GM23338 (cell line): Measurements from ENCODE around the gene NIPBL. TPM values are rescaled to one million over a fixed set of nuclear protein-coding genes. Genes with fewer than 3 reads are reported as not detected.

Source experiments
- ATAC-seq: fragments of 200-7000 bp; cut with Tn5 transposase; 3 replicates; pipeline ENCODE4 v1.9.1; 2020
- DNase-seq: peaks from one replicate; pipeline ENCODE4 v3.0.0-alpha.2; 2015; ENCODE audit warnings: low spot score
- H2AFZ ChIP-seq: fragments of 200-600 bp; sonication (generic); 2 replicates; pipeline ENCODE4 v1.8.0; 2016; ENCODE audit warnings: antibody characterized with exemption, mild to moderate bottlenecking, moderate library complexity
- H3F3A ChIP-seq: fragments of 200-600 bp; sonication (generic); replicated peaks from 2 replicates; pipeline ENCODE4 v1.8.0; 2017; ENCODE audit warnings: antibody characterized with exemption, mixed run types, low read depth
- H3K27ac ChIP-seq: fragments of 200-600 bp; sonication (generic); 2 replicates; pipeline ENCODE4 v1.6.1; 2016; ENCODE audit warnings: low read depth
- H3K27me3 ChIP-seq: fragments of 200-600 bp; sonication (generic); 2 replicates; pipeline ENCODE4 v1.8.0; 2016; ENCODE audit warnings: mild to moderate bottlenecking, mixed run types, moderate library complexity; ENCODE audit not compliant: insufficient read depth
- H3K36me3 ChIP-seq: fragments of 200-600 bp; sonication (generic); 2 replicates; pipeline ENCODE4 v1.8.0; 2016; ENCODE audit warnings: mild to moderate bottlenecking; ENCODE audit not compliant: insufficient read depth
- H3K4me1 ChIP-seq: fragments of 200-600 bp; sonication (generic); 2 replicates; pipeline ENCODE4 v1.8.0; 2016; ENCODE audit warnings: mild to moderate bottlenecking, moderate library complexity; ENCODE audit not compliant: insufficient read depth
- H3K4me2 ChIP-seq: fragments of 200-600 bp; sonication (generic); 2 replicates; pipeline ENCODE4 v1.7.1; 2017; ENCODE audit warnings: mixed run types
- H3K4me3 ChIP-seq: fragments of 200-600 bp; sonication (generic); 2 replicates; pipeline ENCODE4 v1.6.1; 2016; ENCODE audit warnings: mixed run types
- H3K79me2 ChIP-seq: fragments of 200-600 bp; sonication (generic); replicated peaks from 2 replicates; pipeline ENCODE4 v1.8.0; 2017; ENCODE audit warnings: mild to moderate bottlenecking; ENCODE audit not compliant: insufficient read depth
- H3K9me2 ChIP-seq: fragments of 200-600 bp; sonication (generic); 2 replicates; pipeline ENCODE4 v1.8.0; 2017; ENCODE audit not compliant: insufficient read depth
- H4K20me1 ChIP-seq: fragments of 200-600 bp; sonication (generic); replicated peaks from 2 replicates; pipeline ENCODE4 v1.8.0; 2017; ENCODE audit warnings: mild to moderate bottlenecking; ENCODE audit not compliant: insufficient read depth
- H3K27ac Mint-ChIP-seq: 2 replicates; pipeline ENCODE4 v1.8.0; 2020; ENCODE audit warnings: inconsistent platforms, mild to moderate bottlenecking, moderate library complexity, mixed read lengths
- H3K27me3 Mint-ChIP-seq: 3 replicates; pipeline ENCODE4 v1.8.0; 2022; ENCODE audit warnings: low read depth, mild to moderate bottlenecking, moderate library complexity, mixed read lengths, inconsistent platforms; ENCODE audit not compliant: insufficient read depth, poor library complexity
- H3K36me3 Mint-ChIP-seq: 3 replicates; pipeline ENCODE4 v1.8.0; 2021; ENCODE audit warnings: low read depth, mild to moderate bottlenecking, inconsistent platforms, moderate library complexity, mixed read lengths
- H3K4me1 Mint-ChIP-seq: 3 replicates; pipeline ENCODE4 v1.8.0; 2020; ENCODE audit warnings: mild to moderate bottlenecking, inconsistent platforms, mixed read lengths
- H3K4me3 Mint-ChIP-seq: 3 replicates; pipeline ENCODE4 v1.8.0; 2021; ENCODE audit warnings: moderate library complexity, mild to moderate bottlenecking, inconsistent platforms, mixed read lengths
- H3K9me3 Mint-ChIP-seq: 3 replicates; pipeline ENCODE4 v1.8.0; 2020; ENCODE audit warnings: moderate library complexity, mild to moderate bottlenecking, inconsistent platforms, mixed read lengths
- CREB1 ChIP-seq: fragments of 250-450 bp; sonication (Bioruptor Pico); IDR thresholded peaks from 2 replicates; pipeline ENCODE4 v1.5.0; 2020; ENCODE audit warnings: low read depth, mild to moderate bottlenecking, moderate library complexity
- CTCF ChIP-seq, 2 experiments: fragments of 200-600 bp in 1 of 2; sonication (generic) in 1 of 2; conservative IDR thresholded peaks; 2 replicates each; pipeline versions ENCODE4 v1.5.1 to v1.6.1; 2016 to 2017; ENCODE audit warnings: antibody characterized with exemption in 2 of 2, low read depth in 2 of 2, mild to moderate bottlenecking in 2 of 2, moderate library complexity in 1 of 2
- ETS1 ChIP-seq: IDR thresholded peaks from 2 replicates; pipeline ENCODE4 v1.6.1; 2016; ENCODE audit warnings: antibody characterized with exemption
- EZH2 ChIP-seq: fragments of 200-600 bp; sonication (generic); IDR thresholded peaks from one replicate; pipeline ENCODE4 v1.8.0; 2017; ENCODE audit warnings: antibody characterized with exemption, mild to moderate bottlenecking, low read depth; ENCODE audit not compliant: unreplicated experiment
- EZH2phosphoT487 ChIP-seq: fragments of 200-600 bp; sonication (generic); IDR thresholded peaks from one replicate; pipeline ENCODE4 v1.8.1; 2018; ENCODE audit warnings: antibody characterized with exemption; ENCODE audit not compliant: unreplicated experiment
- JUNB ChIP-seq: IDR thresholded peaks from one replicate; pipeline ENCODE4 v1.6.1; 2016; ENCODE audit warnings: antibody characterized with exemption; ENCODE audit not compliant: unreplicated experiment
- NANOG ChIP-seq: IDR thresholded peaks from 2 replicates; pipeline ENCODE4 v1.6.1; 2016; ENCODE audit warnings: antibody characterized with exemption, borderline replicate concordance
- POLR2AphosphoS5 ChIP-seq: IDR thresholded peaks from 2 replicates; pipeline ENCODE4 v1.6.1; 2016; ENCODE audit warnings: antibody characterized with exemption, low read depth
- STAT1 ChIP-seq: IDR thresholded peaks from one replicate; pipeline ENCODE4 v1.6.1; 2016; ENCODE audit warnings: antibody characterized with exemption; ENCODE audit not compliant: unreplicated experiment
- ZNF114 ChIP-seq: fragments of 250-450 bp; sonication (Bioruptor Pico); IDR thresholded peaks from 2 replicates; pipeline ENCODE4 v1.5.0; 2020; ENCODE audit warnings: mild to moderate bottlenecking, moderate library complexity
- ZNF331 ChIP-seq: fragments of 250-450 bp; sonication (Bioruptor Pico); IDR thresholded peaks from 2 replicates; pipeline ENCODE4 v1.5.0; 2020; ENCODE audit warnings: low read depth, mild to moderate bottlenecking, moderate library complexity
- polyA plus RNA-seq: library from polyadenylated mRNA; unstranded; fragments of >200 nt; fragmentation: Nextera tagmentation; extraction: Ambion mirVana; gene quantifications from 2 replicates; pipeline ENCODE4 v1.2.1, GENCODE V29; 2016
- total RNA-seq: library from RNA; depleted of rRNA; stranded (reverse); fragments of >200 nt; shearing (Covaris generic); gene quantifications from 2 replicates; pipeline ENCODE4 v1.2.3, GENCODE V29; 2014
- TF ChIP-seq, protein P1 (sequence below): fragments of 250-450 bp; sonication (Bioruptor Pico); IDR thresholded peaks from 2 replicates; pipeline ENCODE4 v1.5.0; 2020; ENCODE audit warnings: mild to moderate bottlenecking, moderate library complexity
- TF ChIP-seq, protein P2 (sequence below): IDR thresholded peaks from one replicate; pipeline ENCODE4 v1.6.1; 2018; ENCODE audit warnings: antibody characterized with exemption; ENCODE audit not compliant: unreplicated experiment

The NIPBL gene
- total and polyA plus RNA-seq, 2 experiments from 2014 or later, result 44.2 to 51.4 TPM

GRCh38 chr5:36900283-36900682 lies 23.7 kb downstream of the NIPBL start:
- Mint-ChIP-seq H3K9me3 (peaks cover 14% of the 10 kb centered on the region), H3K36me3 (peaks cover 19% of the 10 kb centered on the region; the same call in 2 of the 3 replicates), H3K27ac (no peak overlapping the region), H3K4me1 (peaks cover 17% of the 10 kb centered on the region), H3K27me3 (no peaks in the 10 kb centered on the region), H3K4me3 (no peak overlapping the region)
- H3K4me1 ChIP-seq, result peaks cover 14% of the 10 kb centered on the region; the same call in 1 of the 2 replicates
- ATAC-seq, result no peak
- H4K20me1 ChIP-seq, result peaks cover 47% of the 10 kb centered on the region
- peaks cover 100% of the 10 kb centered on the region for H3K79me2 ChIP-seq
- no peak for TF ChIP-seq STAT1
- no peak for TF ChIP-seq ZNF331 (CRISPR knock-in tag)
- TF ChIP-seq, protein P1, sequence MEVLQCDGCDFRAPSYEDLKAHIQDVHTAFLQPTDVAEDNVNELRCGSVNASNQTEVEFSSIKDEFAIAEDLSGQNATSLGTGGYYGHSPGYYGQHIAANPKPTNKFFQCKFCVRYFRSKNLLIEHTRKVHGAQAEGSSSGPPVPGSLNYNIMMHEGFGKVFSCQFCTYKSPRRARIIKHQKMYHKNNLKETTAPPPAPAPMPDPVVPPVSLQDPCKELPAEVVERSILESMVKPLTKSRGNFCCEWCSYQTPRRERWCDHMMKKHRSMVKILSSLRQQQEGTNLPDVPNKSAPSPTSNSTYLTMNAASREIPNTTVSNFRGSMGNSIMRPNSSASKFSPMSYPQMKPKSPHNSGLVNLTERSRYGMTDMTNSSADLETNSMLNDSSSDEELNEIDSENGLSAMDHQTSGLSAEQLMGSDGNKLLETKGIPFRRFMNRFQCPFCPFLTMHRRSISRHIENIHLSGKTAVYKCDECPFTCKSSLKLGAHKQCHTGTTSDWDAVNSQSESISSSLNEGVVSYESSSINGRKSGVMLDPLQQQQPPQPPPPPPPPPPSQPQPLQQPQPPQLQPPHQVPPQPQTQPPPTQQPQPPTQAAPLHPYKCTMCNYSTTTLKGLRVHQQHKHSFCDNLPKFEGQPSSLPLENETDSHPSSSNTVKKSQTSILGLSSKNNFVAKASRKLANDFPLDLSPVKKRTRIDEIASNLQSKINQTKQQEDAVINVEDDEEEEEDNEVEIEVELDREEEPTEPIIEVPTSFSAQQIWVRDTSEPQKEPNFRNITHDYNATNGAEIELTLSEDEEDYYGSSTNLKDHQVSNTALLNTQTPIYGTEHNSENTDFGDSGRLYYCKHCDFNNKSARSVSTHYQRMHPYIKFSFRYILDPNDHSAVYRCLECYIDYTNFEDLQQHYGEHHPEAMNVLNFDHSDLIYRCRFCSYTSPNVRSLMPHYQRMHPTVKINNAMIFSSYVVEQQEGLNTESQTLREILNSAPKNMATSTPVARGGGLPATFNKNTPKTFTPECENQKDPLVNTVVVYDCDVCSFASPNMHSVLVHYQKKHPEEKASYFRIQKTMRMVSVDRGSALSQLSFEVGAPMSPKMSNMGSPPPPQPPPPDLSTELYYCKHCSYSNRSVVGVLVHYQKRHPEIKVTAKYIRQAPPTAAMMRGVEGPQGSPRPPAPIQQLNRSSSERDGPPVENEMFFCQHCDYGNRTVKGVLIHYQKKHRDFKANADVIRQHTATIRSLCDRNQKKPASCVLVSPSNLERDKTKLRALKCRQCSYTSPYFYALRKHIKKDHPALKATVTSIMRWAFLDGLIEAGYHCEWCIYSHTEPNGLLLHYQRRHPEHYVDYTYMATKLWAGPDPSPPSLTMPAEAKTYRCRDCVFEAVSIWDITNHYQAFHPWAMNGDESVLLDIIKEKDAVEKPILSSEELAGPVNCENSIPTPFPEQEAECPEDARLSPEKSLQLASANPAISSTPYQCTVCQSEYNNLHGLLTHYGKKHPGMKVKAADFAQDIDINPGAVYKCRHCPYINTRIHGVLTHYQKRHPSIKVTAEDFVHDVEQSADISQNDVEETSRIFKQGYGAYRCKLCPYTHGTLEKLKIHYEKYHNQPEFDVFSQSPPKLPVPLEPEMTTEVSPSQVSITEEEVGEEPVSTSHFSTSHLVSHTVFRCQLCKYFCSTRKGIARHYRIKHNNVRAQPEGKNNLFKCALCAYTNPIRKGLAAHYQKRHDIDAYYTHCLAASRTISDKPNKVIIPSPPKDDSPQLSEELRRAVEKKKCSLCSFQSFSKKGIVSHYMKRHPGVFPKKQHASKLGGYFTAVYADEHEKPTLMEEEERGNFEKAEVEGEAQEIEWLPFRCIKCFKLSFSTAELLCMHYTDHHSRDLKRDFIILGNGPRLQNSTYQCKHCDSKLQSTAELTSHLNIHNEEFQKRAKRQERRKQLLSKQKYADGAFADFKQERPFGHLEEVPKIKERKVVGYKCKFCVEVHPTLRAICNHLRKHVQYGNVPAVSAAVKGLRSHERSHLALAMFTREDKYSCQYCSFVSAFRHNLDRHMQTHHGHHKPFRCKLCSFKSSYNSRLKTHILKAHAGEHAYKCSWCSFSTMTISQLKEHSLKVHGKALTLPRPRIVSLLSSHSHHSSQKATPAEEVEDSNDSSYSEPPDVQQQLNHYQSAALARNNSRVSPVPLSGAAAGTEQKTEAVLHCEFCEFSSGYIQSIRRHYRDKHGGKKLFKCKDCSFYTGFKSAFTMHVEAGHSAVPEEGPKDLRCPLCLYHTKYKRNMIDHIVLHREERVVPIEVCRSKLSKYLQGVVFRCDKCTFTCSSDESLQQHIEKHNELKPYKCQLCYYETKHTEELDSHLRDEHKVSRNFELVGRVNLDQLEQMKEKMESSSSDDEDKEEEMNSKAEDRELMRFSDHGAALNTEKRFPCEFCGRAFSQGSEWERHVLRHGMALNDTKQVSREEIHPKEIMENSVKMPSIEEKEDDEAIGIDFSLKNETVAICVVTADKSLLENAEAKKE (CRISPR knock-in tag), result no peak
- no peak for TF ChIP-seq POLR2AphosphoS5
- TF ChIP-seq, protein P2, sequence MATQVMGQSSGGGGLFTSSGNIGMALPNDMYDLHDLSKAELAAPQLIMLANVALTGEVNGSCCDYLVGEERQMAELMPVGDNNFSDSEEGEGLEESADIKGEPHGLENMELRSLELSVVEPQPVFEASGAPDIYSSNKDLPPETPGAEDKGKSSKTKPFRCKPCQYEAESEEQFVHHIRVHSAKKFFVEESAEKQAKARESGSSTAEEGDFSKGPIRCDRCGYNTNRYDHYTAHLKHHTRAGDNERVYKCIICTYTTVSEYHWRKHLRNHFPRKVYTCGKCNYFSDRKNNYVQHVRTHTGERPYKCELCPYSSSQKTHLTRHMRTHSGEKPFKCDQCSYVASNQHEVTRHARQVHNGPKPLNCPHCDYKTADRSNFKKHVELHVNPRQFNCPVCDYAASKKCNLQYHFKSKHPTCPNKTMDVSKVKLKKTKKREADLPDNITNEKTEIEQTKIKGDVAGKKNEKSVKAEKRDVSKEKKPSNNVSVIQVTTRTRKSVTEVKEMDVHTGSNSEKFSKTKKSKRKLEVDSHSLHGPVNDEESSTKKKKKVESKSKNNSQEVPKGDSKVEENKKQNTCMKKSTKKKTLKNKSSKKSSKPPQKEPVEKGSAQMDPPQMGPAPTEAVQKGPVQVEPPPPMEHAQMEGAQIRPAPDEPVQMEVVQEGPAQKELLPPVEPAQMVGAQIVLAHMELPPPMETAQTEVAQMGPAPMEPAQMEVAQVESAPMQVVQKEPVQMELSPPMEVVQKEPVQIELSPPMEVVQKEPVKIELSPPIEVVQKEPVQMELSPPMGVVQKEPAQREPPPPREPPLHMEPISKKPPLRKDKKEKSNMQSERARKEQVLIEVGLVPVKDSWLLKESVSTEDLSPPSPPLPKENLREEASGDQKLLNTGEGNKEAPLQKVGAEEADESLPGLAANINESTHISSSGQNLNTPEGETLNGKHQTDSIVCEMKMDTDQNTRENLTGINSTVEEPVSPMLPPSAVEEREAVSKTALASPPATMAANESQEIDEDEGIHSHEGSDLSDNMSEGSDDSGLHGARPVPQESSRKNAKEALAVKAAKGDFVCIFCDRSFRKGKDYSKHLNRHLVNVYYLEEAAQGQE, result no peak
- TF ChIP-seq CTCF (conservative IDR thresholded peaks at IDR 0.05; ENCODE audit: low read depth in 2 of 2), result no peak
- TF ChIP-seq CREB1 (CRISPR knock-in tag), result no peak
- no peak for TF ChIP-seq ETS1
- TF ChIP-seq JUNB, result no peak
- TF ChIP-seq NANOG, result no peak
- no peak for TF ChIP-seq EZH2
- no peak for TF ChIP-seq ZNF114
- TF ChIP-seq EZH2phosphoT487, result no peak
- 0 out of 2 replicates have a peak, but pooled peaks cover 4% of the 10 kb centered on the region for H3K9me2 ChIP-seq
- H2AFZ ChIP-seq, result no peak overlapping the region
- H3K27ac ChIP-seq, result no peak overlapping the region
- no peaks in the 10 kb centered on the region for H3K27me3 ChIP-seq
- H3F3A ChIP-seq, result no peaks in the 10 kb centered on the region
- H3K36me3 ChIP-seq, result no peaks in the 10 kb centered on the region
- H3K4me3 ChIP-seq, result no peak overlapping the region
- DNase-seq, result no peak
- no peak overlapping the region for H3K4me2 ChIP-seq
